CD4-positive, alpha-beta T cell treated with Interleukin-4 for 1 hour (primary cell): ENCODE measurements around the gene CYSTM1.

Experiments
- DNase-seq, 2 donors: peaks; one replicate each; pipeline ENCODE4 v3.0.0-alpha.2; 2020 to 2022

The CYSTM1 gene

GRCh38 chr5:140215276-140215675, 40.3 kb downstream of the CYSTM1 start:
- DNase-seq: no peak

DNA sequence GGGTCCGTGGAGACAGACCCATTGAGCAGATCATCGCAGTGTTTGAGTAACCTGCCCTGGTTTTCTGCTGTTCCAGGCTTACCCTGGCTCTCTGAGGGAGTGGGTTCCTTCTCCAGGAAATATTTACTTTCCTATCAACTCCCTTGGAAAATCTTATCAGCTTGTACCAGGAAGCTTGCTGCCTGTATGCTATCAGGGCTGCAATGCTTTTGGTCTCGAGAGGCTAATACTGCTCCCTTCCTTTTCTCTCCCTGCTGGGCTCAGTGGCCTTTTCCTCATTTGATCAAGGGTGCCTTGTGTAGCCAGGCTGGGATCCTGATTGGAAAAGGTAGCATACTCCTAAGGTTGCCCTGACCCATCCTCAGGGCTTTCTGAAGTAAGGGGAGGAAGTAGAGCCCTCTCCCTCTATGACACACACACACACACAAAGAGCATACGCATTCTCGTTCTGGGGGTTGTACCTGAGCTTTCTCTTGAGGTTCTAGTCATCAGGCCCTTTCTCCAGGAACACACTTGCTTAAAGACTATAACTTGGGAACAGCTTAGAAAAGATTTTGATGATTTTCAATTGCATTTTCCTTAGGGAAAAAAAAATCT, 41.6 kb downstream of the CYSTM1 start:
- no peak for DNase-seq

- no peak for DNase-seq
These were observed 42.5 kb downstream of the CYSTM1 start for GRCh38 chr5:140217299-140218026.

DNA sequence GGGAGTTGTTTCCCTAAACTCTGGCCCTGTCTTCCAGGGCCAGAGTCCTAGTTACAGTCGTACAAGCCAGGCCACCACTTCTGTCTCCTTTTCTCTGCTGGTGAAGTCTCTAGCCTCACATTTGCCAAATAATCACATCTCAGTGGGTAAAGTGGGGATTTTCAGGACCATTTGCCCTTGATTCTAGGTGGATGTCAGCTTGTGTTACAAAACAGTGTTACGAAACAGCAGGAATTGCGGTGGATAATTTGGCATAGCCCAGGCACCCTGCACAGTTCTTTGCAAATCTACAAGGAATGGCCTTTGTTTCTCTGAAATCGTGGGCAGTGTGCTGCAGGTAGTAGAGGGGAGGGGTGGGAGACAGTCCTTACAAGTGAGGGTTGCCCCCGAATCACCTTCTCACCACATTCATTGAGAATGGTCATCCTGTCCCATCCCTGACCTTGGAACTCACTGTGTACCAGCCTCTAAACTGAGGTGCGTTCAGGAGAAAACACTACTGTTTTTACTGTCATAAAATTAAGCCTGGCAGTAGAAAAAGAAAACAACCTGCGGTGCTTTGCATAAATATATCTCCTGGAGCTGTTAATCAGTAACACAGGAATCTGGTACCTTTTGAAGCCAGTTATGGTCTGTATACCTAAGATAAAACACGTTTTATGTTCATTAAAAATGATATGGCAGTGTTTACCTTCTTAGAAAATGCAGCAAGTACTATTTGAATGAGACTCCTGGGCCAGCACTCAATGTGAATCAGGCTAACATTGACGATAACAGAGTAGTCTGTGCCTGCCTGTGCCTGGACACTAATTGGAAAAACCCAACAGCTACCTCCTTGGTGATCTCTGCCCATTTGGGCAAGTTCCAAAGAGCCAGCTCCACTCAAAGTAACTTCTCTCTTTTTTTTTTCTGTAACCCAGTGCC, 44.3 kb downstream of the CYSTM1 start:
- no peak for DNase-seq

- DNase-seq: no peak
These were observed 45.2 kb downstream of the CYSTM1 start for GRCh38 chr5:140220032-140220697.

DNA sequence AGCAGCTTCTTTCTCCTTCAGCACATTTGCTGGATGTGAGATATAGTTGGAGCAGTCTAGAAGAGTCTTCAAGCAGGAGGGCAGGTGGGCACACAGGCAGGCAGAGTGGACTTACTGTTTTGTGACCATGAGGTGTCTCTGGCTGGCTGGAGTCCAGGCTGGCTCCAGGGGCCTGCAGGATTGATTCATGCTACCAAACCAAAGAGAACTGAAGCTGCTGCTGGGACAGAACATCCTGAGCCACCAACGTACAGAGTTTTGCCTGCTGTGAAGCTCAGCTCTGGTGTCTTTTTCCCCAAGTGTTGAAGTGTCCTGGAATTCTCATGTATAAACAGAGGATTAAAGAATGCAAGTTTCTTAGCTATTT, 45.7 kb downstream of the CYSTM1 start:
- DNase-seq: no peak

- DNase-seq: no peak
These were observed 46.8 kb downstream of the CYSTM1 start for GRCh38 chr5:140221697-140222223.

- DNase-seq: no peak
These were observed 47.4 kb downstream of the CYSTM1 start for GRCh38 chr5:140222416-140222815.

DNA sequence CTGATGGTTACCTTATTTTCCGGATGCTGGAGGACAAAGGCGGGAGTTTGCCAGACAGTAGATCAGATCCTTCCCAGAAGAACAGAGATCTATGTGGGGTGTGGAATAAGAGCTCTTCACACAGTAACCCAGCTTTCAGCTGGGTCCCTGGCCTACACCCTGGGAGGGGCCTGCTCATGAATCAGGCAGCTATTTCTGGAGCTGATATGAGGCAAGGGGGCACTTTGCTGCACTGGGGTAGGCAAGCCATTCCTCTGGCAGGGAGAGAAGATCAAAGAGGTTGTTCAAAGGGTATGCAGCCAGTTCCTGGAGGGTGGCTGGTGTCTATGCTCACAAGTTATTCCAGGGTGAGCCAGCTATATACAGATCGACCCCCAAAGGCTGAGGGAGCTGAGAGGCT, 48.6 kb downstream of the CYSTM1 start:
- no peak for DNase-seq

GRCh38 chr5:140224658-140225057, 49.7 kb downstream of the CYSTM1 start:
- DNase-seq: no peak

GRCh38 chr5:140225396-140225795, 50.4 kb downstream of the CYSTM1 start:
- DNase-seq: no peak

- DNase-seq: no peak
These were observed 52.1 kb downstream of the CYSTM1 start for GRCh38 chr5:140227046-140227445.

- DNase-seq: no peak
These were observed 53.4 kb downstream of the CYSTM1 start for GRCh38 chr5:140228364-140228837.

GRCh38 chr5:140230373-140230772, 55.4 kb downstream of the CYSTM1 start:
- no peak for DNase-seq

DNA sequence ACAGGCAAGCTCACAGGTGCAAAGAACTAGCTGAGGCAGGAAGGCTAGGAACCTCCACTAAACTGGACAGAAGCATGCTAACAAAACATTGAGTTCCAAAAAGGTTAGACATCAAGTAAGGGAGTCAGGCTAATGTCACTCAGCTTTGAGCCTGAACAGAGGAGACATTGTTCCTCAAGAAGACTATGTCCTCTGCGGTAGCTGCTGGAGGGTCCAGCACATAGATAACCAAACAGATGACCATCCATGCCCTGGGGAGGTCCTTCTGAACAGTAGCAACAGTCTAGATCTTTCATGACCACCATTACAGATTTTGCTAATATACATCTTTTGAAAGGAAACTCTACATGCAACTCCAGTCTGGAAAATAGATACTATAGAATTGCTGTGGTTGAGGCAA, 57.7 kb downstream of the CYSTM1 start:
- DNase-seq: no peak

GRCh38 chr5:140234377-140234989, 59.5 kb downstream of the CYSTM1 start:
- DNase-seq: no peak

DNA sequence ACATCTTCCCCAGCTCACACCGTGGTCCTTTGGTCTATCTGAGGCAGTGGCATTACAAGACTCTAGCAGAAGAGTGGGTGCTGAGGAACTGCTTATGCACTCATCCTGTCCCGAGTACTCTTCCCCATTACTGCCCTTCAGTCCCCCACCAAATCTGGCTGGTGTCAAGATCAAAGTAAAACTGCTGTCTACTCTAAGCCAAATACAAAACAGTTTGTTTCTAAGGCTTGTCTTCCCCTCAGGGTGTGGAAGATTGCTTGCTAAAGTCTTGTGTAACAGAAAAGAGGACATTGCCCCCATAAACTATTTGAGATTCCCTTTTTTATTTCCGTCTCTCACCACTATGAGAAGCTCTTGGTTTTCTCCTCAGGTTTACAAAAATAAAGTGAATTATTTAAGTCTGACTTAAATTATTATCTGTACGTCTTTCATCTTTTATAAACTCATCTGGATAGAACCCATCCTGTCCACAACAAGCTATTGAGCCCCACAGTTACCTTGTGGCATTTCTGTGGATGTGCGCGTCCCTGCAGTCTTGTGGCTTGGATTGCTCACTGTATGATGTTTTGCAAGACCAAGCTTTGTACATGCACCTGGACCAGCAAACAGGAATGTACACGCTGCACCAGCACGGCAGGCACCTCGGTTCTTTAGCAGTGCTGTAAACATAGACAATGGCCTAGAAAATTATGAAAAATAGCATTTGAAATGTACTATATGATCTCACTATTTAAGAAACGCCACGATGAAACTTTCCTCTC, 61.0 kb downstream of the CYSTM1 start:
- no peak for DNase-seq

- peak in 1 of 2 donors; percentile 17 for DNase-seq
These were observed 62.1 kb downstream of the CYSTM1 start for GRCh38 chr5:140236891-140237598.

DNA sequence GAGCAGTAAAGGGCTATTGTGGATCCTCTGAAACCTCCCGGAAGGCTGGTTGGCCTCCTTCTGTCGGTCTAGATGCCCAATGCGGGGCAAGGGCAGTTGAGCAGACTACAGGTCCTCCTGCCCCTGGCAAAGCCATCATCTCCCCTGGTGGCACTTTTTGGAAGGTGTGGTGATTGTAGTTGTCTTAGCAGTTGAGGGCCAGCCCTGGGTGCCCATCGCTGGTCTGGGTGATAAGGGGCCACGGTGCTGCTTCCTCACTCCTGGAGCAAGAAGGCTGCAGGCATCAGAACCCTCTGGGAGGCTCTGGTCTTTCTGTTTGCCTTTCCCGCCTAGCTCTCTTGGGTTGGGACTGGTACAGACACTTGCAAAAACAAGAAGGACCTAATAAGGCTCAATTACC, 63.8 kb downstream of the CYSTM1 start:
- DNase-seq: no peak

DNA sequence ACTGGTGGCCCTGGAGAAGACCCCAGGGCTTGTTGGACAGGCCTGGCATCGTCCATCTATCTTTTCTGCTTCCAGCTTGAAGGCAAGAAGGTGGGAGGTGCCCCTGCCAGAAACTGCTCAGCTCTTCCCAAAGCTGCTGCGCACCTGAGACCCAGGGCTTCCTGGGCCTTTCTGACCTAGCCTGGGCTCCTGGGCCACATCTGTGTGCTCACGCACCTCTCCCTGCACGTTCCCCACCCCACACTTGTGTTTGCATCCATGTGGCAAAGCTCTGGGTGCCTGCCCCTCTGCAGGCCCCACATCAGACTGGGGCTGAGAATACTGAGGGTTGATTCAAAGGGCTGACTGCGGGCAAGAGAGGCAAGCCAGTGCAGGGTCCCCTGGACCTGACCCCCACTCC, 64.5 kb downstream of the CYSTM1 start:
- DNase-seq: no peak
